Activated CD8-positive, alpha-beta memory T cell treated with anti-CD3 and anti-CD28 coated beads, Interleukin-2, amount 10 ng/mL, durations not matched to agents 7 days and 5 days (primary cell): ENCODE results near the gene PAQR3. TPM values are rescaled to one million over a fixed set of nuclear protein-coding genes. Genes with fewer than 3 reads are reported as not detected.

Source experiments
- ATAC-seq: fragments of 150-1000 bp; cut with Tn5 transposase; one replicate; pipeline ENCODE4 v1.10.0; 2021; ENCODE audit warnings: moderate library complexity
- CTCF ChIA-PET: fragments of 350-600 bp; sonication (Branson Sonifier 250); formaldehyde crosslinking; loops from one replicate; lab custom pipeline; 2021; ENCODE audit warnings: antibody characterized with exemption; lab: Charles Lee
- DNase-seq: peaks from one replicate; pipeline ENCODE4 v3.0.0-alpha.2; 2020
- H3K27ac Mint-ChIP-seq: one replicate; pipeline ENCODE4 v1.8.0; 2021; ENCODE audit warnings: mild to moderate bottlenecking, mixed read lengths
- H3K27me3 Mint-ChIP-seq: one replicate; pipeline ENCODE4 v1.8.0; 2021; ENCODE audit warnings: mixed read lengths
- H3K36me3 Mint-ChIP-seq: one replicate; pipeline ENCODE4 v1.8.0; 2021; ENCODE audit warnings: mild to moderate bottlenecking, mixed read lengths
- H3K4me1 Mint-ChIP-seq: one replicate; pipeline ENCODE4 v1.8.0; 2021; ENCODE audit warnings: mixed read lengths
- H3K4me3 Mint-ChIP-seq: one replicate; pipeline ENCODE4 v1.8.0; 2021; ENCODE audit warnings: mild to moderate bottlenecking, moderate library complexity, mixed read lengths
- H3K9me3 Mint-ChIP-seq: one replicate; pipeline ENCODE4 v1.8.0; 2022; ENCODE audit warnings: low read depth, mixed read lengths
- total RNA-seq, 2 experiments: library from RNA; stranded (reverse); gene quantifications; one replicate each; pipeline ENCODE4 v1.2.3, GENCODE V29; 2021

PAQR3 gene
- total RNA-seq, 2 experiments from 2014 or later = 13.3 to 15.7 TPM

DNA sequence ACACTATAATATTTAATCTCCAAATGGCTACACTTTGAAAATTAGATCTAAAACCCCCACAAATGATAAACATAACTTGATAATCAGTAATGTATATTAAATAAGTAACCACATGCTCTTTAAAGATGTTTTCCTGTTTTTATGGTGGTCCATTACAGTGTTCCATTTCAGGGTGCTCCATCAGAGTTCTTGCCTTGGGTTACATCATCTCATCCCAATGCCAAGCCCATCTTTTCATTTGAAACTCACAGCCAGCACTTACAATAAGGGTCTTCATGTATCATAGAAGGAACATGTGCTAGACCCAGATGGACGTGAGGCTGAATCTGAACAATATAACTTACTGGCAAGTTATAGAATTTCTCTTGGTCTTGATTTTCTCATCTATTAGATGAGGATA lies 10.5 kb upstream of the PAQR3 start:
- H3K27me3 Mint-ChIP-seq = peaks cover 38% of the 10 kb centered on the region
- DNase-seq (no peak), ATAC-seq (no peak)
- H3K36me3 Mint-ChIP-seq = no peaks in the 10 kb centered on the region
- H3K4me3 Mint-ChIP-seq = no peak overlapping the region
- CTCF ChIA-PET = no interaction called here
- H3K9me3 Mint-ChIP-seq = no peaks in the 10 kb centered on the region
- no peak overlapping the region for H3K27ac Mint-ChIP-seq
- peaks cover 7% of the 10 kb centered on the region for H3K4me1 Mint-ChIP-seq

DNA sequence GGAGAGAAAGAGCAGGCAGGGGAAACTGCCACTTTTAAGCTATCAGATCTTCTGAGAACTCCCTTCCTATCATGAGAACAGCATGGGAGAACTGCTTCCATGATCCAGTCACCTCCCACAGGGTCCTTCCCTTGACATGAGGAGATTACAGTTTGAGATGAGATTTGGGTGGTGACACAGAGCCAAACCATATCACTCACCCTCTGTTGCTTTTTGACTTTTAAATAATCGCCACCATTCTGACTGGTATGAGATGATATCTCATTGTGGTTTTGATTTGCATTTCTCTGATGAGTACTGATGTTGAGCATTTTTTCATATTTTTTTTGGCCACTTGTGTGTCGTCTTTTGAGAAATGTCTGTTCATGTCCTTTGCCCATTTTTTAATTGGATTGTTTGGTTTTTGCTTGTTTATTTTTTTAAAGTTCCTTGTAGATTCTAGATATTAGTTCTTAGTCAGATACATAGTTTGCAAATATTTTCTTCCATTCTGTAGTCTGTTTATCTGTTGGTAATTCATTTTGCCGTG lies 6.5 kb upstream of the PAQR3 start:
- DNase-seq (no peak), ATAC-seq (no peak)
- CTCF ChIA-PET = no interaction called here
- Mint-ChIP-seq H3K4me1 (peaks cover 9% of the 10 kb centered on the region), H3K27ac (no peak overlapping the region), H3K9me3 (no peaks in the 10 kb centered on the region), H3K27me3 (peaks cover 55% of the 10 kb centered on the region), H3K4me3 (no peak overlapping the region), H3K36me3 (no peaks in the 10 kb centered on the region)

DNA sequence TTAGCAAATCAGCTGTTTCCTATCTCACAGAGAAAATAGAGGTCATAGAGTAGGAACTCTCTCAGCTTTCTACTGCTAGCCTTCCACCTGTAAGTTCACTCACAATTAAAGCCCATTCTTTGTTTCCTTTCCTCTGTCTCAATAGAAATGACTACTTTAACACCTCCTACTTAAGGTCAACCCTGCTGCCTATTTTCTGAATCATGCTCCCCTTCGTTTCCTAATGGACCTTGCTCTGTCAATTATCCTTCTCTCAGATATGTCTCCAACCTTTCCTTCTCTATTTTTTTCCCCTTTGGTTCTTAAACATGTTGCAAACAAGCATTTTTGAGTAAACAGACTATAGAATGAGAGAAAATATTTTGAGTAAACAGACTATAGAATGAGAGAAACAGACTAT lies 5.1 kb upstream of the PAQR3 start:
- Mint-ChIP-seq H3K36me3 (no peaks in the 10 kb centered on the region), H3K4me1 (peaks cover 18% of the 10 kb centered on the region), H3K27ac (no peak overlapping the region), H3K4me3 (no peak overlapping the region), H3K27me3 (peaks cover 55% of the 10 kb centered on the region), H3K9me3 (no peaks in the 10 kb centered on the region)
- DNase-seq (no peak), ATAC-seq (no peak)
- CTCF ChIA-PET = no interaction called here

DNA sequence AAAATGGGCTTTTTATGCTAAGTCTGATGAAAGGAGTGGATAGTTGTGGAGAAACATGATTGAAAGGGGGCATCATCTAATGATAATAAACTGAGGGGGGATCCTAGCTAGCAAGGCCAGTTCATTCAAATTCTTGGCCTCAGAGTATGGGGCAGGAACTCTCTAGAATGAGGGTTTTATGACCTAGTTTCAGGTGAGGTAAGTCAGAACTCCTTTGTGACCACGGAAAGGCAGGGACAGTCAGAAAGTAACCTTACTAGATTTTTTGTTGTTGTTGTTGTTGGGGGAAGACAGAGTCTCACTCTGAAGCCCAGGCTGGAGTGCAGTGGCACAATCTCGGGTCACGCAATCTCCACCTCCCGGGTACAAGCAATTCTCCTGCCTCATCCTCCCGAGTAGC lies 1.5 kb upstream of the PAQR3 start:
- H3K4me1 Mint-ChIP-seq = peaks cover 33% of the 10 kb centered on the region
- DNase-seq (no peak), ATAC-seq (no peak)
- H3K27me3 Mint-ChIP-seq = peaks cover 30% of the 10 kb centered on the region
- H3K4me3 Mint-ChIP-seq = no peak overlapping the region
- CTCF ChIA-PET = no interaction called here
- no peak overlapping the region for H3K27ac Mint-ChIP-seq
- H3K9me3 Mint-ChIP-seq = no peaks in the 10 kb centered on the region
- peaks cover 2% of the 10 kb centered on the region for H3K36me3 Mint-ChIP-seq

DNA sequence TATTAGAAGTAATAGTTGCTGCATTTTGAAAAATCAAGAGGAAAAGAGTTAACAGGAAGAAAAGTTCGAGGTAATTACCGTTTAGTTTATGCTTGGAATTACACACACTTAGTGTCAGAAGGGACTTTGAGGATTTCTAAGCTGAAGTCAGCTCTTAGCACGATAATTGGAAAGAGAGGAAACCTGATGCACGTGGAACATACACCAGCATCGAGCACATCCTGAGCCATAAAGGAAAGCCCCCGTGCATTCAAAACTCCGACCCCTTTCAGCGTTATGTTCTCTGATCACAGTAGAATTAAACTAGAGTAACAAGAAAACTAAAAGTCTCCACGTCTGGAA lies 400 bp upstream of the PAQR3 start:
- Mint-ChIP-seq H3K36me3 (peaks cover 4% of the 10 kb centered on the region), H3K4me3 (peak overlapping the region; percentile 72), H3K27ac (peak overlapping the region; percentile 76), H3K9me3 (no peaks in the 10 kb centered on the region), H3K27me3 (peaks cover 23% of the 10 kb centered on the region), H3K4me1 (peaks cover 34% of the 10 kb centered on the region)
- no peak for ATAC-seq
- no peak for DNase-seq
- CTCF ChIA-PET = interaction anchor here (1.0 to 2.9 kb wide), 3 partner anchors 13 to 1263 kb away, joined by 4 to 10 read pairs (median 4); no protein-coding TSS in a partner anchor

DNA sequence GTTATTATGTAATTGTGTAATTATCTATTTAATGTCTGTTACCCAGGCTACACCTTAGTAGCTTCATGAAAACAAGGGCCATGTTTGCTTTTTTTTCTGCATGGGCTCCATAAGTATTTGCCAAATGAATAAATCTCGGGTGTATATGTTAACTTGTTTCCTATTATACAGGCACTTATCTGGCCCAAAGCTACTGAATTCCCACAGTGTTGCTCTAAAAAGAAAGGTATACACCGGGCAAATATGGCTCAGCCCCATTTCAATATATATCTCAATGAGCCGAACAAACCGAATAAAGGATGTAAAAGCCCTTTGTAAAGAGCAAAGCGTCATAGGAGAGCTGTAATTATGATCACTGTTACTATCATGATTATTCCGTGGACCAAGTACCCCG lies 767 bp downstream of the PAQR3 start:
- Mint-ChIP-seq H3K4me1 (peaks cover 34% of the 10 kb centered on the region), H3K27ac (peak overlapping the region; percentile 88), H3K4me3 (peak overlapping the region; percentile 99), H3K9me3 (no peaks in the 10 kb centered on the region), H3K36me3 (peaks cover 6% of the 10 kb centered on the region), H3K27me3 (peaks cover 13% of the 10 kb centered on the region)
- ATAC-seq = no peak
- CTCF ChIA-PET = interaction anchor here (1.3 to 2.9 kb wide), 2 partner anchors 15 to 16 kb away, joined by 4 to 10 read pairs; no protein-coding TSS in a partner anchor
- no peak for DNase-seq

DNA sequence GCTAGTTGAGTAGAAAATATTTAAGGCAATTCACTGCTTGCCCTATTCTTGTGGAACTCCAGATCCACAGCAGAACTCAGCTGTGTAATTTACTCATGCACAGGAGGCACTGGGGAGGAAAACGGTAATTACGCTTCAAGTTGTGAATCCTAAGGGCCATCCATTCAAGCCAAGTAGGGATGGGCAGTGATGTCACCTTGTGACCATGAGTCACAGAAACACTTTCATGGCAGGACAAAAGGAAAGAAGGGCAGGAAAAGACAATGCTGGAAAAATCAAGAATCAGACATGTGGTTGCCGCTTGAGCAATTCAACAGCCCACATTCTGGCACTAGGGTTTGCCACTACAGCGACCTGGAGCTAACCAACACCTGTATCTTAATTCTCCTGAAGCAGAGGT lies 1.4 kb downstream of the PAQR3 start:
- H3K27ac Mint-ChIP-seq = no peak overlapping the region
- peaks cover 6% of the 10 kb centered on the region for H3K36me3 Mint-ChIP-seq
- peaks cover 8% of the 10 kb centered on the region for H3K27me3 Mint-ChIP-seq

DNA sequence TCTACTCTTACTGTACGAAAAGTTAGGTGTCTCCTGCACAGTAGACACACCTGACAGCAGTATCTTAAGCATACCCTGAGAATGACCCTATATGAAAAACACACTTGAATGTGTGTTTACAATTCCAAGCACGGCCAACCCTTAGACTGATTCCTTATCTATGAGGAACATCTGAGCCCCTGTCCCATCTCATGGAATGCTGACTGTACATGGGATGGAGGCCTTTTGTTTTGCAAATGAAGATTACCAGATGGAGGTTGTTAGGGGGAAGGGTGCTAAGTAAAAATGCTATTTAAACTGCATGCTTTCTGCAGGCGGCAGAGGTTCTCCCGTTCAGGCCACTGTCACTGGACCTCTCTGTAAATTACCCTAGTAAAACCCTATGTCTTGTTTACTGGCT lies 2.2 kb downstream of the PAQR3 start:
- Mint-ChIP-seq H3K36me3 (peaks cover 8% of the 10 kb centered on the region), H3K9me3 (no peaks in the 10 kb centered on the region), H3K4me3 (no peak overlapping the region), H3K27ac (no peak overlapping the region), H3K27me3 (peaks cover 1% of the 10 kb centered on the region), H3K4me1 (peaks cover 34% of the 10 kb centered on the region)
- DNase-seq (no peak), ATAC-seq (no peak)
- CTCF ChIA-PET = no interaction called here

More for the DNA sequence above, 1.4 kb downstream of the PAQR3 start:
- CTCF ChIA-PET = interaction anchor here (2.9 kb wide), 1 partner anchor 15 kb away, joined by 10 read pairs; no protein-coding TSS in a partner anchor
- ATAC-seq (no peak), DNase-seq (no peak)
- Mint-ChIP-seq H3K9me3 (no peaks in the 10 kb centered on the region), H3K4me1 (peaks cover 34% of the 10 kb centered on the region), H3K4me3 (peak overlapping the region; percentile 56)

DNA sequence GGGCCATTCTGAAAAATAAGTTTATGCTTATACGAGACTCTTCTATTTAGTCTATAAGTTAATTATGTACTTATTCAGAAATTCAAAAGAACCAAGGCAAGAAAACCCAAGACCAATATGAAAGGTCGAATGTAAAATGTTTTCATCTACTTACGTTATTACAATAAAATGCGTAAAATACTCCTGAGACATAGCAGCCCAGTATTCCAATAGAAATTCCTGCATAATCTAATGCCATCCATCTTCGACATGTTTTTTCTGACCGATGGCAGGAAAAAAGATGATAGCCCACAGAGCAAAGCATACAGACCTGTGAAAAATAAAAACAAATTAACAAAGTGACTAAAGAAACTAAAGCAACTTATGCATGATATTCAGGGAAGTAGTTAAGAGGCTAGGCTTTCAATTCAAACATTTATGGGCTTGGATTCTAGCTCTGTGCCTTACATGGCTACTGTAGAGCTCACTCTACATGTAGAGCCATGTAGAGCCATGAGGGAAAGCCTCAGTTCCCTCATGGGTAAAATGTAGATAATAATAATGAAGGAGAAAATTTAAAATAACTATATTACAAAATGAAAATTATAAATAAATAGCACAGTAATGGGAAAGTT lies 9.1 kb downstream of the PAQR3 start:
- ATAC-seq = no peak
- Mint-ChIP-seq H3K27ac (no peak overlapping the region), H3K27me3 (no peaks in the 10 kb centered on the region), H3K4me1 (no peaks in the 10 kb centered on the region), H3K36me3 (peaks cover 27% of the 10 kb centered on the region), H3K9me3 (no peaks in the 10 kb centered on the region), H3K4me3 (no peak overlapping the region)
- CTCF ChIA-PET = no interaction called here
- DNase-seq = no peak

DNA sequence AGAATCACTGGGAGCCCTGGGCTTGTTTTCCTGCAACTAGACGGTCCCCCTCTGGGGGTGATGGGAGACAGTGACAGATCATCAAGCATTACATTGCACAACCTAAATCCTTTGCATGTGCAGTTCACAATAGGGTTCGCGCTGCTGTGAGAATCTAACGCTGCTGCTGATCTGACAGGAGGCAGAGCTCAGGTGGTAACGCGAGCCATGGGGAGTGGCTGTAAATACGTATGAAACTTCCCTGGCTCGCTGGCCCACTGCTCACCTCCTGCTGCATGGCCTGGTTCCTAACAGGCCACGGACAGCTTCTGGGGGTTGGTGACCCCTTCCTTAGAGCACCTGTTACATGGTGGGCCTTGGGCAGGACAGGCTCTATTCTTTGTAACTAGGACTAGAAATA lies 10.4 kb downstream of the PAQR3 start:
- ATAC-seq = no peak
- no peak for DNase-seq
- Mint-ChIP-seq H3K36me3 (peaks cover 25% of the 10 kb centered on the region), H3K9me3 (no peaks in the 10 kb centered on the region), H3K4me1 (peaks cover under 1% of the 10 kb centered on the region), H3K4me3 (no peak overlapping the region), H3K27me3 (no peaks in the 10 kb centered on the region), H3K27ac (no peak overlapping the region)
- CTCF ChIA-PET = no interaction called here

DNA sequence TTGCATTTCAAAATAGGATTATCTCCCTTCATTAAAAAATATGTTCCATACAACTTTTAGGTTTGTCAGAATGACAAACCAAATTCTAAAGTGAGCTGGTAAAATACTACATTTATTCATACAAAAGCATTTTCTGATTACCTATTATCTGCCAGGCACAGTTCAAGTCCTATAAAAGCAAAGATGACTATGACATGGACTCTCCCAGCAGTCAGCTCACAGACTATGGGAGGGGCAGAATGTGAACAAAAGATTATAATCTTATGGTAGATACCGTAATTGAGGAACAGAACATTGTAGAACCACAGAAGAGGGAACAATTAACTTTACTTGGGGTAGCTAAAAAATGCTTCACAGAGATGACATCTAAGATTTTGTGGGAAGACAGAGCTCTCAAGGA lies 12.4 kb downstream of the PAQR3 start:
- Mint-ChIP-seq H3K27ac (no peak overlapping the region), H3K36me3 (peaks cover 27% of the 10 kb centered on the region), H3K27me3 (no peaks in the 10 kb centered on the region), H3K4me1 (peaks cover 3% of the 10 kb centered on the region), H3K9me3 (no peaks in the 10 kb centered on the region), H3K4me3 (no peak overlapping the region)
- ATAC-seq (no peak), DNase-seq (no peak)
- CTCF ChIA-PET = interaction anchor here (1.4 kb wide), 1 partner anchor 11 kb away, joined by 3 read pairs; no protein-coding TSS in a partner anchor

DNA sequence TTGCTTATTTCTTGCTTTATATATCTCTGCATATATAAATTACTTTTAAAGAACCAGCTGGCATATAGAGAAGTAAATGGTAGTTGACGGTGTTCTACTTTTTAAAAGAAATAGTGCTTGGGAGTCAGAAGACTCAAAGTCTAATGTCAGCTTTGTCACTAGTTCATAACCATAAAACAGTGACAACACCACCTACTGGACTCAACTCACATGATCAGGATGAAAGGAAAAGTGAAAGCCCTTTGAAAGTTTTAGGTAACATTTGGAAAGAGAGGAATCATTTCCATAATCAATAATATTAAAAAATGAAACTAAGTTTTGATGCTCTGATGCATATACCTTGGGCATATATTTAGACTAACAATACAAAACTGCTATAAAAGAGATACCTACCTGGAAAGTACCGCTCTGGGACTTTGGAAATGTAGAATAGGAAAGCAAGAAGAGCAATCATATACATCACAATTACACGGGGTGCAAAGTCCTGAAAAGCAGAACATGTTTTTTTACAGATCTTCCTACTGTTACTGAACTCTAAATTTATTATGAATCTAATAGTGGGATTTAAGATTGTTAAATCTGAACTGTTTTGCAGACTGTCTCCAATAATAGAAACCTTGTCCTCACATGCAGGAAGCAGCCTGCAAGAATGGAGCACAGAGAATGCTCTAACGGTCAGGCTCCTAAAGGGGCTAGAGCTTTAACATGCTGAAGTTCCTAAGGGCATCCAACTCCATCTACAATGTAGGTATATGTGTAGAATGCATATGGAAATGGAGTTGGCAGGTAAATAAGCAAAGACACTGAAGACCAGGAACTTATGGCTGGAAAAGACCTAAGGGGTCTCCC lies 15.6 kb downstream of the PAQR3 start:
- Mint-ChIP-seq H3K27me3 (no peaks in the 10 kb centered on the region), H3K4me1 (peaks cover 3% of the 10 kb centered on the region), H3K4me3 (no peak overlapping the region), H3K9me3 (no peaks in the 10 kb centered on the region), H3K36me3 (peaks cover 18% of the 10 kb centered on the region), H3K27ac (no peak overlapping the region)
- DNase-seq = no peak
- no peak for ATAC-seq
- CTCF ChIA-PET = interaction anchor here (1.4 kb wide), 1 partner anchor 15 kb away, joined by 4 read pairs; the partner anchor contains the start of gene PAQR3

DNA sequence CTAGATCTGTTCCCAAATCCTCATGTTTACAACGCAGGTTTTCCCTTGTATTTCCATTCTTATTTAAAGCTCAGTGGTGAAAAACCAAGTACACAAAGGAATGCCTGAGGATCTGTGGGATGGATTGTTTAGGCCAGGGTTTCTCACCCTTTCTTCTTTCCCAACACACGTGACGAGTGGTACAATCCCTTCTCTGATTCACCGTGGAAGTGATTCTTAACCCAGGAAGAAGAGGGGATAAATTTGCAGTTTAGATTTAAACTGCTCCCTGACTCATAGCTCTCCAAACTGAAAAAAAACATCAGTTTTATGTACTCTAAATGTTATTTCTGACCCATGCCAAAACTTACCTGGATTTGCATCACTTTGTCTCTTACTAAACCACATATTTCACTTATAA lies 17.0 kb downstream of the PAQR3 start:
- Mint-ChIP-seq H3K27ac (no peak overlapping the region), H3K27me3 (no peaks in the 10 kb centered on the region), H3K4me3 (no peak overlapping the region), H3K36me3 (peaks cover 16% of the 10 kb centered on the region), H3K9me3 (no peaks in the 10 kb centered on the region), H3K4me1 (peaks cover 3% of the 10 kb centered on the region)
- ATAC-seq (no peak), DNase-seq (no peak)
- CTCF ChIA-PET = interaction anchor here (1.4 kb wide), 1 partner anchor 17 kb away, joined by 4 read pairs; the partner anchor contains the start of gene PAQR3
